Heart right ventricle (tissue), 16 donors: ENCODE measurements around the gene MRTFA. TPM values are rescaled to one million over a fixed set of nuclear protein-coding genes. Genes with fewer than 3 reads are reported as not detected.

ENCODE experiments used
- ATAC-seq, 8 donors: fragments of 200-7000 bp; cut with Tn5 transposase; one replicate each; pipeline ENCODE4 v1.9.1; 2020; ENCODE audit warnings: mild to moderate bottlenecking in 8 of 8, moderate library complexity in 8 of 8, moderate number of reproducible peaks in 1 of 8
- DNase-seq, 2 donors: peaks; one replicate each; pipeline ENCODE4 v3.0.0-alpha.2; 2020
- H3K27ac ChIP-seq, 10 donors: fragments of 200-600 bp; sonication (generic) in 2 of 10; one replicate each; pipeline versions ENCODE4 v1.5.0 to v1.8.0; 2020 to 2022; ENCODE audit warnings: mild to moderate bottlenecking in 3 of 10
- H3K27me3 ChIP-seq, 7 donors: fragments of 200-600 bp; one replicate each; pipeline ENCODE4 v1.8.0; 2021 to 2022; ENCODE audit warnings: mild to moderate bottlenecking in 2 of 7
- H3K36me3 ChIP-seq, 9 donors: fragments of 200-600 bp; sonication (generic) in 1 of 9; one replicate each; pipeline versions ENCODE4 v1.5.0 to v1.8.0; 2020 to 2022; ENCODE audit warnings: mild to moderate bottlenecking in 2 of 9
- H3K4me1 ChIP-seq, 9 donors: fragments of 200-600 bp; sonication (generic) in 1 of 9; one replicate each; pipeline versions ENCODE4 v1.5.0 to v1.8.0; 2020 to 2022; ENCODE audit warnings: mild to moderate bottlenecking in 4 of 9
- H3K4me3 ChIP-seq, 10 donors: fragments of 200-600 bp; sonication (generic) in 2 of 10; one replicate each; pipeline versions ENCODE4 v1.5.0 to v1.8.0; 2020 to 2022; ENCODE audit warnings: mild to moderate bottlenecking in 7 of 10, moderate library complexity in 2 of 10
- H3K9me3 ChIP-seq, 11 donors: fragments of 200-600 bp in 10 of 11; sonication (generic) in 2 of 11; one replicate each; pipeline versions ENCODE4 v1.5.0 to v1.8.0; 2013 to 2022; ENCODE audit warnings: mild to moderate bottlenecking in 2 of 11, control low read depth in 1 of 11, moderate library complexity in 1 of 11
- CTCF ChIP-seq, 9 donors: fragments of 200-600 bp; sonication (generic) in 2 of 9; IDR thresholded peaks; one replicate each; pipeline versions ENCODE4 v1.5.0 to v1.8.0; 2021 to 2022; ENCODE audit warnings: antibody characterized with exemption in 9 of 9, mild to moderate bottlenecking in 5 of 9, moderate library complexity in 1 of 9
- WGBS, 2 donors: extraction: QIAGEN DNeasy Blood & Tissue Kit; methylation state at CpG; one replicate each; pipeline ENCODE4 v1.1.7; 2013; ENCODE audit warnings: inconsistent platforms in 1 of 2; 5-methylcytosine and 5-hydroxymethylcytosine counted together
- intact Hi-C, 10 donors: fragments of 100-400 bp; cut with DNase I; formaldehyde crosslinking; loops; one replicate each; pipeline versions ENCODE4 v1.11.1 to v1.14.2; 2022
- polyA plus RNA-seq, 2 donors: library from polyadenylated mRNA; stranded (reverse); fragments of 200-250 nt; gene quantifications; one replicate each; pipeline ENCODE4 v1.2.3, GENCODE V29; 2013
- total RNA-seq, 10 donors: library from RNA; stranded (reverse); fragmentation: NEBNext Ultra II Directional in 3 of 10; extraction: Animal tissue kit (Norgen Biotek cat#: 25700) in 3 of 10; gene quantifications; one replicate each; pipeline versions ENCODE4 v1.2.1 to v1.2.4, GENCODE V29; 2021 to 2023
- donor health status: Arrhythmogenic right ventricular cardiomyopathy.
- donor health status: ischemic (EF 13 %, LVEDD 7.1; RV severe dilation, severe dysfunction).
- donor health status: healthy with polysubstance abuse.
- donor health status: DM: no; HTN: yes; CAD: no.
- donor health status: DM: no; HTN: no; CAD: no.
- donor health status: ischemic (EF 25% LVEDD 6.9; RV normal size, moderate dysfunction).
- donor health status: ischemic (EF 25% LVEDD 5.7; RV mildly dilated, moderate dysfunction).
- donor health status: healthy.
- donor health status: DM: yes; HTN: yes; CAD: no.
- donor health status: Ischemic cardiomyopathy.
- donor health status: ischemic (EF 35%, LVEDD 5.7; RV mildly dilated, moderate dysfunction).
- donor health status: nonischemic (EF 11% LVEDD 7.7; RV severe dilation, severe dysfunction).
- donor health status: DM: yes; HTN: yes; CAD: no.
- donor health status: PGD.
- donor health status: ischemic (EF 29% LVEDD 5.4; RV normal size, mild dysfunction).
- donor health status: nonischemic (EF 23%, LVEDD 6.1; RV moderate dilation, normal function).

MRTFA gene
- total and polyA plus RNA-seq, 12 donors, result 13.2 to 30.9 (median 18.9) TPM

- Histone ChIP-seq H3K4me3 (no peak overlapping the region), H3K27ac (peak overlapping the region in 2 of 10 donors; percentile 37 to 60), H3K36me3 (no peaks in the 10 kb centered on the region), H3K27me3 (no peaks in the 10 kb centered on the region), H3K9me3 (no peaks in the 10 kb centered on the region), H3K4me1 (peaks cover 0 to 11% (median 0%) of the 10 kb centered on the region in 9 donors)
- TF ChIP-seq CTCF (IDR thresholded peaks at IDR 0.05), result no peak
- intact Hi-C loops, result loop anchor here (1.0 to 10.0 kb wide), 12 partner anchors 91 to 1111 kb away; partner anchors contain the start of gene RPS19BP1 (in 1 of the 10)
- ATAC-seq (peak in 2 of 8 donors; percentile 3 to 5), DNase-seq (no peak)
- WGBS, 2 donors, result 67 to 77% methylated on average over 4 of the region's 4 CpGs
These were observed 9.2 kb upstream of the MRTFA start for GRCh38 chr22:40645579-40646197.

GRCh38 chr22:40642316-40642715 is 5.8 kb upstream of the MRTFA start:
- no peak for DNase-seq
- H3K36me3 ChIP-seq, result no peaks in the 10 kb centered on the region
- peaks cover 0 to 23% (median 8%) of the 10 kb centered on the region in 9 donors for H3K4me1 ChIP-seq
- H3K27me3 ChIP-seq, result no peaks in the 10 kb centered on the region
- no peak overlapping the region for H3K4me3 ChIP-seq
- WGBS, 2 donors, result 96 to 97% methylated on average over 4 of the region's 4 CpGs
- ATAC-seq, result no peak
- no peak overlapping the region for H3K27ac ChIP-seq
- H3K9me3 ChIP-seq, result no peaks in the 10 kb centered on the region
- intact Hi-C loops, result loop anchor here in 7 of 10 donors (5.0 to 10.0 kb wide), 5 partner anchors 88 to 1108 kb away; partner anchors contain the start of gene RPS19BP1 (in 1 of the 7)
- no peak for TF ChIP-seq CTCF (IDR thresholded peaks at IDR 0.05)

- peaks cover 0 to 17% (median 6%) of the 10 kb centered on the region in 9 donors for H3K4me1 ChIP-seq
- intact Hi-C loops, result loop anchor here in 7 of 10 donors (5.0 to 10.0 kb wide), 5 partner anchors 86 to 1106 kb away; partner anchors contain the start of gene RPS19BP1 (in 1 of the 7)
- no peak overlapping the region for H3K4me3 ChIP-seq
- TF ChIP-seq CTCF (IDR thresholded peaks at IDR 0.05), result no peak
- 92 to 98% methylated on average over 6 of the region's 6 CpGs for WGBS, 2 donors
- ATAC-seq (no peak), DNase-seq (no peak)
- no peaks in the 10 kb centered on the region for H3K27me3 ChIP-seq
- H3K27ac ChIP-seq, result no peak overlapping the region
- no peaks in the 10 kb centered on the region for H3K36me3 ChIP-seq
- H3K9me3 ChIP-seq, result no peaks in the 10 kb centered on the region
These were observed 4.8 kb upstream of the MRTFA start for GRCh38 chr22:40641269-40641668.

GRCh38 chr22:40638261-40638660 is 1.7 kb upstream of the MRTFA start:
- DNase-seq (no peak), ATAC-seq (no peak)
- peaks cover 3 to 36% (median 30%) of the 10 kb centered on the region in 9 donors for H3K4me1 ChIP-seq
- no peak for TF ChIP-seq CTCF (IDR thresholded peaks at IDR 0.05)
- intact Hi-C loops, result loop anchor here in 2 of 10 donors (5.0 kb wide), 1 partner anchor 106 kb away; no protein-coding TSS in a partner anchor
- H3K27me3 ChIP-seq, result no peaks in the 10 kb centered on the region
- no peaks in the 10 kb centered on the region for H3K36me3 ChIP-seq
- WGBS, 2 donors, result 94 to 97% methylated on average over 16 to 17 of the region's 17 CpGs
- no peaks in the 10 kb centered on the region for H3K9me3 ChIP-seq
- H3K4me3 ChIP-seq, result peak overlapping the region in 3 of 10 donors; percentile 91 to 99 (median 95)
- peak overlapping the region in 1 of 10 donors; percentile 92 for H3K27ac ChIP-seq
